Activated naive CD8-positive, alpha-beta T cell treated with anti-CD3 and anti-CD28 coated beads for 36 hours (primary cell): ENCODE results near the gene PKD2. TPM values are rescaled to one million over a fixed set of nuclear protein-coding genes. Genes with fewer than 3 reads are reported as not detected.

Experiments used
- DNase-seq: peaks from one replicate; pipeline ENCODE4 v3.0.0; 2021
- H3K27ac Mint-ChIP-seq: one replicate; pipeline ENCODE4 v1.8.0; 2022; ENCODE audit warnings: mild to moderate bottlenecking, moderate library complexity, mixed read lengths
- H3K27me3 Mint-ChIP-seq: one replicate; pipeline ENCODE4 v1.8.0; 2022; ENCODE audit warnings: mild to moderate bottlenecking, mixed read lengths
- H3K36me3 Mint-ChIP-seq: one replicate; pipeline ENCODE4 v1.8.0; 2021; ENCODE audit warnings: mild to moderate bottlenecking, mixed read lengths
- H3K4me1 Mint-ChIP-seq: one replicate; pipeline ENCODE4 v1.8.0; 2021; ENCODE audit warnings: mixed read lengths
- H3K4me3 Mint-ChIP-seq: one replicate; pipeline ENCODE4 v1.8.0; 2022; ENCODE audit warnings: mild to moderate bottlenecking, moderate library complexity, mixed read lengths
- H3K9me3 Mint-ChIP-seq: one replicate; pipeline ENCODE4 v1.8.0; 2022; ENCODE audit warnings: mixed read lengths
- total RNA-seq, 2 experiments: library from RNA; stranded (reverse); gene quantifications; one replicate each; pipeline ENCODE4 v1.2.3, GENCODE V29; 2021

Gene PKD2
- total RNA-seq, 2 experiments from 2014 or later = 4.4 to 5.2 TPM

DNA sequence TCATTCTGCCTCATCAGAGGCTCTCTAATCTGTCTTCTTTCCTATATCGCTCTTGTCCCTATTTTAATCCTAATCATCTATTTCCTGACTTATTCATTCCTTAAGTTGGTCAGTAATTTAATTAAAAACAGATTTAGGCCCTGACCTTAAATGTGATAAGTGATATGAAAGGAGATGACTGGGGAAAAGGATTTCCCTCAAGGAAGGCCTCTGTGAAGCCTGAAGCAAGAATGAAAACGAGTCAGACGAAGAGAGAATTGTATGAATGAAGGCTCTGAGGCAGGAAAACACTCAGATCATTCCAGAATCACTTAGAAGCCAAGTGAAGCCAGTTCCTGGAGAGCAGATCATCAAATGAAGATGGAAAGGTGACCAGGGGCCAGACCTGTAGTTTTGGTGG, 22.1 kb downstream of the PKD2 start:
- no peak for DNase-seq
- H3K27me3 Mint-ChIP-seq = no peaks in the 10 kb centered on the region
- H3K4me3 Mint-ChIP-seq = no peak overlapping the region
- no peak overlapping the region for H3K27ac Mint-ChIP-seq
- H3K4me1 Mint-ChIP-seq = peaks cover 16% of the 10 kb centered on the region
- H3K36me3 Mint-ChIP-seq = peaks cover 43% of the 10 kb centered on the region
- peaks cover 16% of the 10 kb centered on the region for H3K9me3 Mint-ChIP-seq

DNA sequence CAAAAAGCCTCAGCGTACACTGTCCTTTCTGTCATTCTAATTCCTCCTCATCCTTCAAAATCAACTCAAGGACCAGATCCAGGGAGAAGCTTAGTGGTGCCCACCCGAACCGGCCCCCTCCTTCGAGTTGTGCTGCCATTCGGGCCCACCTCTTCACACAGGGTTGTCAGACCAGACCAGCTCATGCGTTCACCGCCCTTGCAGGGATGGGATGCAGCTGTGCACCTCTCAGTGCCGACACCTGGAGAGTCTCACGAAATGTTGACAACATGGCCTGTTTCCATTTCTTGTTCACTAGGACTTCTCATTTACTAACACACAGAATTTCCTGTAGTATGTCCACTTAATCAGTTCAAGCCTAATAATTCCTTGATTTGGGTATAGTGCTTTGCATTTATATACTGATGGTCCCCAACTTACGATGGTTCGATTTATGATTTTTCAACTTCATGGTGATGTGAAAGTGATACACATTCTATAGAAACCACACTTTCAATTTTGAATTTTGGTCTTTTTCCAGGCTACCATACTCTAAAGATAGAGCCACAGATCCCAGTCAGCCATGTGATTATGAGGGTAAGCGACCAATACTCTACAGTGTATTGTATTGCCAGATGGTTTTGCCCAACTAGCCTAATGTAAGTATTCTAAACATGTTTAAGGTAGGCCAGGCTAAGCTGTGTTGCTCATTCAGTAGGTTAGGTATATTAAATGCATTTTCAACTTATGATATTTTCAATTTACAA, 23.3 kb downstream of the PKD2 start:
- H3K4me3 Mint-ChIP-seq = no peak overlapping the region
- peaks cover 16% of the 10 kb centered on the region for H3K4me1 Mint-ChIP-seq
- H3K27me3 Mint-ChIP-seq = no peaks in the 10 kb centered on the region
- peaks cover 33% of the 10 kb centered on the region for H3K36me3 Mint-ChIP-seq
- H3K9me3 Mint-ChIP-seq = peaks cover 13% of the 10 kb centered on the region
- no peak for DNase-seq
- H3K27ac Mint-ChIP-seq = no peak overlapping the region

- Mint-ChIP-seq H3K27me3 (no peaks in the 10 kb centered on the region), H3K27ac (no peak overlapping the region), H3K4me1 (peaks cover 5% of the 10 kb centered on the region), H3K36me3 (peaks cover 13% of the 10 kb centered on the region), H3K9me3 (no peaks in the 10 kb centered on the region), H3K4me3 (no peak overlapping the region)
- DNase-seq = peak; percentile 9
Observed at GRCh38 chr4:88033309-88033708, 25.9 kb downstream of the PKD2 start.

GRCh38 chr4:88035292-88035691, 27.9 kb downstream of the PKD2 start:
- no peaks in the 10 kb centered on the region for H3K9me3 Mint-ChIP-seq
- H3K36me3 Mint-ChIP-seq = peaks cover 11% of the 10 kb centered on the region
- peaks cover 3% of the 10 kb centered on the region for H3K4me1 Mint-ChIP-seq
- no peak for DNase-seq
- H3K27me3 Mint-ChIP-seq = no peaks in the 10 kb centered on the region
- no peak overlapping the region for H3K4me3 Mint-ChIP-seq
- no peak overlapping the region for H3K27ac Mint-ChIP-seq

GRCh38 chr4:88037447-88037846, 30.0 kb downstream of the PKD2 start:
- no peaks in the 10 kb centered on the region for H3K27me3 Mint-ChIP-seq
- peaks cover 10% of the 10 kb centered on the region for H3K36me3 Mint-ChIP-seq
- no peak overlapping the region for H3K27ac Mint-ChIP-seq
- H3K9me3 Mint-ChIP-seq = no peaks in the 10 kb centered on the region
- H3K4me1 Mint-ChIP-seq = no peaks in the 10 kb centered on the region
- H3K4me3 Mint-ChIP-seq = no peak overlapping the region
- DNase-seq = no peak

DNA sequence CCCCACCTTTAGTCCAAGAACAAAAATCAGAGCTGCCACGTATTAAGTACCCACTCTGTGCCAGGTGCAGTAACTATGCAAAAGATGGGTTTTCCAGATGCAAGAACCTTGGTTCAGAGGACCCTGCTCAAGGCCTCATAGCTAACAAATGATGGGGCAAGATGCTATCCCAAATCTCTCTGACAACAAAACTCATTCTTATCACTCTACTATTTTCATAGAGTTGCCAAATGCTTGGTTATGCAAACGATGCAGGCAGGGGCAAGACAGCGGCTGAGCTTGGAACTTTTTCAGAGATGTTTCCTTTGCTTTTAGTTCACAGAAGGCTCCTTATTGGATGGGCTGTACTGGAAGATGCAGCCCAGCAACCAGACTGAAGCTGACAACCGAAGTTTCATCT, 30.5 kb downstream of the PKD2 start:
- Mint-ChIP-seq H3K4me3 (no peak overlapping the region), H3K9me3 (no peaks in the 10 kb centered on the region), H3K36me3 (peaks cover 12% of the 10 kb centered on the region), H3K4me1 (no peaks in the 10 kb centered on the region), H3K27ac (no peak overlapping the region), H3K27me3 (no peaks in the 10 kb centered on the region)
- DNase-seq = no peak

DNA sequence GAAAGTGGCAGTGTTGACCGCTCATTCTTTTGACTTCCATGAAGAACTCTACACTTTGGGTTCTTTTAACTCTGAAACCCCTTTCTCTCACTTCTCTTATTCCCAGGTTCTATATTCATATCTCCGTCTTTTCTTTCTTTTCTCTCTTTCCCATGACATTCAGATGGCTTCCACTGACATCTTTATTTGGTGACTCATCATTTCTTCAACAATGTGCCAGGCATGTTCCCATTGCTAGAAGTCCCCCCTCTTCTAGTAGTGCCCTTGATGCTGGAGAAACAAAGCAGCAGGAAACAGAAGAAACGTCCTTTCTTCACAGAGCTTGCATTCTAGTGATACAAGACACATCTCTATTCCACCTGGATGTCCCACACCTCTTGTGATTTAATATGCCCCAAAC, 33.3 kb downstream of the PKD2 start:
- Mint-ChIP-seq H3K36me3 (peaks cover 19% of the 10 kb centered on the region), H3K4me1 (no peaks in the 10 kb centered on the region), H3K27me3 (no peaks in the 10 kb centered on the region), H3K27ac (no peak overlapping the region), H3K9me3 (no peaks in the 10 kb centered on the region), H3K4me3 (no peak overlapping the region)
- DNase-seq = no peak

DNA sequence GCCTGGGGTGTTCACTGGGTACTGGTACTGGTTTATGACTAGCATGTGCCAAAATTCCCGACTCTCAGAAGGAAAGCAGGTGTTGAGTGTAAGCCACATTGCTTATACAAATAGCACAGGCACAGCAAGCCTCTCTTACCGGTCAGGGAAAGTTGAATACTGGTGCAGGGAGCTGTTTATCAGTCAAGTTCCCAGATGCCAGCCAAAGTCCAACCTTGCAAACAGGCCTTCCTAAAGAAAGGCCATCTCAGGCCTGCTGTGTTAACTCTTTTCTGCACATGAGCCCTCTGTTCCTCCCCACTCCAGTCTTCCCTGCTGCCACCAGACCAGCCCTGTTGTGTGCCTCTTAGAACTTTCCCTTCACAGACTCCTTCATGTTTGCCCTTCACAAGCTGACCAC, 34.2 kb downstream of the PKD2 start:
- no peaks in the 10 kb centered on the region for H3K27me3 Mint-ChIP-seq
- H3K27ac Mint-ChIP-seq = no peak overlapping the region
- H3K9me3 Mint-ChIP-seq = no peaks in the 10 kb centered on the region
- DNase-seq = no peak
- peaks cover 16% of the 10 kb centered on the region for H3K36me3 Mint-ChIP-seq
- H3K4me3 Mint-ChIP-seq = no peak overlapping the region
- no peaks in the 10 kb centered on the region for H3K4me1 Mint-ChIP-seq

GRCh38 chr4:88043001-88043400, 35.6 kb downstream of the PKD2 start:
- H3K4me3 Mint-ChIP-seq = no peak overlapping the region
- H3K27ac Mint-ChIP-seq = no peak overlapping the region
- H3K4me1 Mint-ChIP-seq = no peaks in the 10 kb centered on the region
- no peaks in the 10 kb centered on the region for H3K27me3 Mint-ChIP-seq
- peaks cover 17% of the 10 kb centered on the region for H3K36me3 Mint-ChIP-seq
- no peak for DNase-seq
- no peaks in the 10 kb centered on the region for H3K9me3 Mint-ChIP-seq

DNA sequence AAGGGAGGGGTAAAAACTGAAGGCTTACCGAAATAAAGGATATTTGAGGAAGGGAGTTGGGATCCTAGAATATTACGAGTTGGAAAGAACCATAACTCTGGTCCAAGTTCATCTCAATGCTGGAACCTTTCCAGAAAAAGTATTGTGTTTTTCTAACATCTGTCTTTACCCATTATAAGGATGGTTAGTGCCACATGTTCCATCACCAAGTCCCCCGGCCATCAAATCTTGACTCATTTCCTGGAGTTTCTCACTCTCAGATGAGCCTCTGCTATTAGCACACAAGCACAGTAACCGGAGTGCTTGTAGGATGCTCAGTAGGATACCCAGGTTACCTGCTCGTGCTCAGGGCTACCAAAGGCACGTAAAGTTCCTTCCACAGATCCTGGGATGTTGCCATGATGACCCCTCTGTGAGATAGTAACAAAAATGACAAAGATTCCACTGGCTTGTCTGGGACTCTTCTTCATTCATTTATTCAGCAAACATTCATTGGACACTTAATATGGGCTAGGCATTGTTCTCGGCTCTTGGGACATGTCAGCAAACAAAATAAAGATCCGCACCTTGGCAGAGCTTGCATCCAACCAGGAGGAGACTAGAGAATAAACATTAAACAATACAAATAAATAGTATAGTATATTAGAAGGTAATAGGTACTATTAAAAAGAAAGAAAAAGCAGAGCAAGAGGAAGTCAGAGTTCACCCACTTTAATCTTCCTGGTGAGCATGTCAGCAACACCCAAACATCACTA, 36.3 kb downstream of the PKD2 start:
- Mint-ChIP-seq H3K27me3 (no peaks in the 10 kb centered on the region), H3K36me3 (peaks cover 17% of the 10 kb centered on the region), H3K4me3 (no peak overlapping the region), H3K4me1 (no peaks in the 10 kb centered on the region), H3K27ac (no peak overlapping the region), H3K9me3 (no peaks in the 10 kb centered on the region)
- no peak for DNase-seq

- no peak for DNase-seq
- no peaks in the 10 kb centered on the region for H3K9me3 Mint-ChIP-seq
- no peak overlapping the region for H3K27ac Mint-ChIP-seq
- no peak overlapping the region for H3K4me3 Mint-ChIP-seq
- no peaks in the 10 kb centered on the region for H3K4me1 Mint-ChIP-seq
- H3K27me3 Mint-ChIP-seq = no peaks in the 10 kb centered on the region
- H3K36me3 Mint-ChIP-seq = peaks cover 14% of the 10 kb centered on the region
Observed at GRCh38 chr4:88045021-88045420, 37.6 kb downstream of the PKD2 start.

DNA sequence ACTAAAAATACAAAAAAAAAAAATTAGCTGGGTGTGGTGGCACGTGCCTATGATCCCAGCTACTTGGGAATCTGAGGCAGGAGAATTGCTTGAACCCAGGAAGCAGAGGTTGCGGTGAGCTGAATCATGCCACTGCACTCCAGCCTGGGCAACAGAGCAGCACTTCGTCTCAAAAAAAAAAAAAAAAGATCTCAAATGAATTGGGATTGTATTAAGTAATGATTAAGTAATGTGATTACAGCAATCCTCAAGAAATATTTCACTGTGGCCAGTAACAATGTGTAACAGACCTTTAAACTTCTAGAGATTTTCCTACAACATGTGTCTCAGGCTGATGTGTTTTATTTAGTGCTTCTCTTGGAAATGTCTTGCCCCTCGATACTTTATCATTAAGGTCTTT, 46.8 kb downstream of the PKD2 start:
- no peak overlapping the region for H3K27ac Mint-ChIP-seq
- no peaks in the 10 kb centered on the region for H3K9me3 Mint-ChIP-seq
- H3K36me3 Mint-ChIP-seq = peaks cover 9% of the 10 kb centered on the region
- no peak for DNase-seq
- no peaks in the 10 kb centered on the region for H3K27me3 Mint-ChIP-seq
- no peak overlapping the region for H3K4me3 Mint-ChIP-seq
- no peaks in the 10 kb centered on the region for H3K4me1 Mint-ChIP-seq

DNA sequence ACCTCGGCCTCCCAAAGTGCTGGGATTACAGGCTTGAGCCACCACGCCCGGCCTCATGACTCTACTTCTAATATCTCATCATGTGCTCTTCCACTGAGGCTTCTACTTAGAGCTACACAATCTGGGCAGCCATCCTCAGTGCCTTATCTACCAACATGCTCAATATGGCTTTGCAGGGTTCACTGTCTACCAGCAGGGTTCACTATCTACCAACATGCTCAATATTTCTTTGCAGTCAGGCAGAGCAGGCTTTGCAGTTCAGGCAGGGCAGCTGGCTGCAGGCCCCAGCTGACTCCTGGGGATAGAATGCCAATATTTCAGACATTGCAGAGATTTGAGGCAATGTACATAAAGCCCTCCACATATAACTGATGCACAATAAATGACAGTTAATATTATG, 47.5 kb downstream of the PKD2 start:
- no peaks in the 10 kb centered on the region for H3K4me1 Mint-ChIP-seq
- H3K9me3 Mint-ChIP-seq = no peaks in the 10 kb centered on the region
- no peak overlapping the region for H3K27ac Mint-ChIP-seq
- DNase-seq = no peak
- H3K36me3 Mint-ChIP-seq = peaks cover 9% of the 10 kb centered on the region
- H3K4me3 Mint-ChIP-seq = no peak overlapping the region
- no peaks in the 10 kb centered on the region for H3K27me3 Mint-ChIP-seq

DNA sequence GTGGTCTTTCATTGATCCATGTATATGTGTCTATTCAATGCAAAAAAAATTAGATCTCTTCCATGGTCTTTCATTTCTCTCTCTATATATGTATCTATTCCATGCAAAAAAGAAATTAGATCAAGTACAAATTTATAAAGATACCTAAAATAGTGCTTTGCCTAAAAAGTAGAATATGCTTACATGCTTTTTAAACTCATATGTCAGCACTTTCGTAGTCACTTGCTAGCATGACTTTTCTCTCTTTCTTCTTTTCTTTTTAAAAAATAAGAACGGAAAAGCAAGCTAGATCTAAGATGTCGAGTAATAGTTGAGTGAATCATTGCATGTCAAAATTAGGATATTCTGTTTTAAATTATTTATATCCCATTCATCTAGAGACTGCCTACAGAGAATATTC, 50.9 kb downstream of the PKD2 start:
- DNase-seq = no peak
- Mint-ChIP-seq H3K27me3 (no peaks in the 10 kb centered on the region), H3K4me1 (no peaks in the 10 kb centered on the region), H3K36me3 (peaks cover 11% of the 10 kb centered on the region), H3K9me3 (no peaks in the 10 kb centered on the region), H3K4me3 (no peak overlapping the region), H3K27ac (no peak overlapping the region)

- no peaks in the 10 kb centered on the region for H3K27me3 Mint-ChIP-seq
- H3K4me1 Mint-ChIP-seq = no peaks in the 10 kb centered on the region
- H3K9me3 Mint-ChIP-seq = no peaks in the 10 kb centered on the region
- no peak overlapping the region for H3K4me3 Mint-ChIP-seq
- DNase-seq = no peak
- peaks cover 15% of the 10 kb centered on the region for H3K36me3 Mint-ChIP-seq
- H3K27ac Mint-ChIP-seq = no peak overlapping the region
Observed at GRCh38 chr4:88059766-88060165, 52.3 kb downstream of the PKD2 start.

DNA sequence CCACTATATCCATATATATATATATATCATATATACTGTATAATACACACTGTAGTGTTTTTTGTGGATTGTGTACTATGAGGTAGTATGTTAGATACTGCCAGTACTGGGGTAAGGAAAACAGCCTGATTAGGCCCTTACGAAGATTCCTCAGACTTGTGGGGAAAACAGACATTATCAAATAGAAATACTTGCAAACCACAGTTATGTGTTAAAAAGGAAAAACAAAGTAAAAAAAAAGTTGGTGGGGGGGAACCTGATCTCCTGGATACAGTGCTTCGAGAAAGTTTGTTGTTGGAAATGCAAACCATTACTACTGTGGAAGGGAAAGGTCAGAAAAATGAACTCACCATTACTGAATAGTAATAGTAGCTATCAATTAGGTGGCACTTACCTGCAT, 53.0 kb downstream of the PKD2 start:
- Mint-ChIP-seq H3K27me3 (no peaks in the 10 kb centered on the region), H3K4me3 (no peak overlapping the region), H3K27ac (no peak overlapping the region), H3K4me1 (no peaks in the 10 kb centered on the region), H3K36me3 (peaks cover 13% of the 10 kb centered on the region), H3K9me3 (no peaks in the 10 kb centered on the region)
- DNase-seq = no peak
